ENCODE results near the gene IQGAP2. TPM values are rescaled to one million over a fixed set of nuclear protein-coding genes. Genes with fewer than 3 reads are reported as not detected.
"Not testable (repeated sequence)": the region's sequence is repeated elsewhere in the genome, so short reads cannot be mapped to it uniquely, and the experiment has no call there.

IQGAP2 gene
- total RNA-seq, 2 experiments from 2014 or later, result 118 to 124 TPM

DNA sequence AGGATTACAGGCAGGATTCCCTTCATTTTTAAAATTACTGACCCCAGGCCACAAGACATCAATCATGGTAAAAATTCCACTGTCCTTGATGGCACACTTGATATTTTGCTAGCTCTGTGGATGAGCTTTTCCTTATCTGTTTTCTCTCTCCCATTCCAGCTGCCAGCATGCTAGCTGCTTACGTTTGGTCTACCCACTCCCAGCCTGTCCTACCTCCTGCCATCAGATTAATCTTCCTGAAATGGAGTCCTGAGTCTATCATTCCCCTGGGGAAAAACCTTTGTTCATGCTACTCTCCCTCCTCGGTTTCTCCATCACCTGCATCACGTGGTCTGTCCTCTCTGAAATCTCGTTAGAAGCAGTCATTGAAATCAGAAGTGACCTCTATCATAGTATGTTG, 111.2 kb downstream of the IQGAP2 start:
- no peak overlapping the region for H3K4me3 Mint-ChIP-seq
- CTCF ChIA-PET, result no interaction called here
- H3K4me1 Mint-ChIP-seq, result peaks cover 4% of the 10 kb centered on the region
- POLR2A ChIA-PET, result interaction anchor here (1.6 kb wide), 1 partner anchor 28 kb away, joined by 4 read pairs; no protein-coding TSS in a partner anchor
- H3K27ac Mint-ChIP-seq, result no peak overlapping the region
- no peaks in the 10 kb centered on the region for H3K27me3 Mint-ChIP-seq
- DNase-seq, result no peak
- H3K9me3 Mint-ChIP-seq, result no peaks in the 10 kb centered on the region
- H3K36me3 Mint-ChIP-seq (ENCODE audit: low read depth), result peaks cover 31% of the 10 kb centered on the region

DNA sequence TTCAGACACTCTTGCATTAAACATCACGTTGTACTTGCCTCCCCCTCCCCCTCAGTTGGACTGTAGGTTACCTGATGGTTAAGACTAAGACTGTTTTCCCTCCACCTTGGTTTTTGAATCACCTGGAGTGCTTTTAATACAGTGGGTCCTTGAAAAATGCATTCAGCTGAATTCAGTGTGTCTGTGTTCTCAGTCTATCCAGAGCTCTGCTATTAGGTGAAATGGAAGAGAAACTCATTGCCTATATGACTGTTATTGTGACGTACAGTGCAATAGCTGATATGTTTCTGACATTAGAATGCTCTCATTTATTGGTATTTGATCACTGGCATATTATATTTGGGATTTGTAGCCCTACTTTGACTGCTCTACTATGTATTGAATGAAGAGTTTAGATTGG, 111.6 kb downstream of the IQGAP2 start:
- DNase-seq, result no peak
- Mint-ChIP-seq H3K4me3 (no peak overlapping the region), H3K27ac (no peak overlapping the region), H3K27me3 (no peaks in the 10 kb centered on the region), H3K4me1 (peaks cover 4% of the 10 kb centered on the region), H3K9me3 (no peaks in the 10 kb centered on the region), H3K36me3 (ENCODE audit: low read depth) (peaks cover 33% of the 10 kb centered on the region)
- ChIA-PET POLR2A (interaction anchor here (1.6 kb wide), 1 partner anchor 28 kb away, joined by 4 read pairs; no protein-coding TSS in a partner anchor), CTCF (no interaction called here)

DNA sequence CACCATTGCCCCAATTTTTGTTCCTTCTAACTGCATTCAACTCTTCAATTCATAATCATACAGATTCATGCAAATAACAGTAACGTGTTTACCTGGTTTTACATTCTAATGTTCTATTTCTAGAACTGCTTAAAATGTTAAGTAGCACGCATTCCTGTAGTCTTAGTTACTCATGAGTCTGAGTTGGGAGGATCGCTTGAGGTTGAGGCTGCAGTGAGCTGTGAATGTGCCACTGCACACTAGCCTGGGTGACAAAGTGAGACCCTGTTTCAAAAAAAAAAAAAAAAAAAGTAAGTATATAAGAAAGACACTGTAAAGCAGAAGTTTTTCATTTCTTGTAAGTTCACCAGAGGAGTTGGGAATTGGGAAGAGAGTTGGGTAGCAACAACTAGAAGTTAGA, 114.2 kb downstream of the IQGAP2 start:
- H3K27ac Mint-ChIP-seq, result no peak overlapping the region
- peaks cover 18% of the 10 kb centered on the region for H3K4me1 Mint-ChIP-seq
- no peaks in the 10 kb centered on the region for H3K9me3 Mint-ChIP-seq
- POLR2A ChIA-PET, result no interaction called here
- no peaks in the 10 kb centered on the region for H3K27me3 Mint-ChIP-seq
- H3K4me3 Mint-ChIP-seq, result no peak overlapping the region
- no peak for DNase-seq
- CTCF ChIA-PET, result interaction anchor here (0.7 kb wide), 1 partner anchor 118 kb away, joined by 3 read pairs; no protein-coding TSS in a partner anchor
- H3K36me3 Mint-ChIP-seq (ENCODE audit: low read depth), result peaks cover 37% of the 10 kb centered on the region

DNA sequence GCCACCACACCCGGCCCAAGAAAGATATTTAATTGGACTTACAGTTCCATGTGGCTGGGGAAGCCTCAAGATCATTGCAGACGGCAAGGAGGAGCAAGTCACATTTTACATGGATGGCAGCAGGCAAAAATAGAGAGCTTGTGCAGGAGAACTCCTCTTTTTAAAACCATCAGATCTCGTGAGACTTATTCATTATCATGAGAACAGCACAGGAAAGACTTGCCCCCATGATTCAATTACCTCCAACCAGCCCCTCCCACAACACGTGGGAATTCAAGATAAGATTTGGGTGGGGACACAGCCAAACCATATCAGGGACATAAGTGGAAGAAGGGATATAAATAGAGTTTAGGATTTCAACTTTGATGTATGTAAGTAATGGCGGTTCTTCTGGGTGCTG, 115.2 kb downstream of the IQGAP2 start:
- Mint-ChIP-seq H3K36me3 (ENCODE audit: low read depth) (peaks cover 43% of the 10 kb centered on the region), H3K4me1 (peaks cover 27% of the 10 kb centered on the region)
- CTCF ChIA-PET, result interaction anchor here (0.7 kb wide), 1 partner anchor 119 kb away, joined by 3 read pairs; no protein-coding TSS in a partner anchor
- DNase-seq, H3K27me3 Mint-ChIP-seq, H3K27ac Mint-ChIP-seq, H3K9me3 Mint-ChIP-seq, POLR2A ChIA-PET, H3K4me3 Mint-ChIP-seq: not testable (repeated sequence)

DNA sequence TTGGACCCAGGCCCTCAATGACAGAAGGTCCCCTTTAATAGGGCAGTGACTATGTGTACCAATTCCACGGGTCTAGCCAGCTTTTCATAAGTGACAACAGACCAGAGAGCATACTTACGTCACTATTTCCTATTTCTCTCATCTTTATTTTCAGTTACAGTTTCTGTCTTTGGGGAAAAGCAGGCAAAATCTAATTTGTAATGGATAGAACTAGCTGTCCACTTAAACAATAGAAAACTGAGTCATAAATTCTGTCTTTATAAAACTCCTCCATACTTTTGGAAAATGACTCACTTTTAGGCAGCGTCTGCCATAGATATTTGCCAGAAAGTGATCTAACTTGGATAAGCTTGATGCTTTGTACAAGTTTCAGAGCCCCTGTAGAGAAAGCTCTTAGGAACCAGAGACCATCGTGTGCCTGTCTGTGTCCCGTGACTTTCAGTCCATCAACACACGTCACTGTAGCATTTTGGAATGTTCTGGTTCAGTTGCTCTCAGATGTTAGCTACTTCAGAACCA, 118.2 kb downstream of the IQGAP2 start:
- Mint-ChIP-seq H3K9me3 (no peaks in the 10 kb centered on the region), H3K27ac (peak overlapping the region; percentile 24), H3K36me3 (ENCODE audit: low read depth) (peaks cover 36% of the 10 kb centered on the region), H3K4me3 (peak overlapping the region; percentile 1), H3K27me3 (no peaks in the 10 kb centered on the region), H3K4me1 (peaks cover 38% of the 10 kb centered on the region)
- no peak for DNase-seq
- CTCF ChIA-PET, result no interaction called here
- POLR2A ChIA-PET, result interaction anchor here (1.1 to 2.0 kb wide), 3 partner anchors 21 to 116 kb away, joined by 5 to 10 read pairs (median 7); no protein-coding TSS in a partner anchor

DNA sequence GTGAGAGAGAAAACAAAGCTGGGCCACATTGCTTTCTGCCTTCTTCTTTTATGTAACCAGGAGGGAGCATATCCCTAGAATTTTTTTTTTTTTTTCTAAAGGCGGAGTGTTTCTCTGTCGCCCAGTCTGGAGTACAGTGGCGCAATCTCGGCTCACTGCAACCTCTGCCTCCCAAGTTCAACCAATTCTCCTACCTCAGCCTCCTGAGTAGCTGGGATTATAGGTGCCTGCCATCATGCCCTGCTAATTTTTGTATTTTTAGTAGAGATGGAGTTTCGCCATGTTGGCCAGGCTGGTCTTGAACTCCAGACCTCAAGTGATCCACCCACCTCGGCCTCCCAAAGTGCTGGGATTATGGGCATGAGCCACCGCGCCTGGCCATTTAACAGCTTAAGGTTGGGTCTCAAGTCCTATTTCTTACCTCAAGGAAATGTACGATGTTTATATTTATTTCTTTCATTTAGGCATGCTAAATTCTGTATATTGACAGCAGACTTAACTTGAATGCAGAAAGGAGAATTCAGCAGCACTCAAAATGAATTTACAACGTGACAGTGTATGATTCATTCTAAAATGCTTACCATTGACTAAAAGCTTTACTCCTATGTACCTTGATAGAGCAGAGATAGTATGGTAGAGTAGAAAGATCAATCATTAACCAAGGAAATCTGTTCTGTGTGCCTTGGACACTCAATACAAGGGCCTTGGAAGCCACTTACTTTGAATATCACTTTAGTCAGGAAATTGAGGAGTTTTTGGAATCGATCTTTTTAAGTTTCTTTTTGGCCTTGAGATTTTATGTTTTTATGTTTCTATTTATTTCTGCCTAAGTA, 119.2 kb downstream of the IQGAP2 start:
- Mint-ChIP-seq H3K4me3 (no peak overlapping the region), H3K27ac (no peak overlapping the region), H3K4me1 (peaks cover 48% of the 10 kb centered on the region), H3K9me3 (no peaks in the 10 kb centered on the region), H3K36me3 (ENCODE audit: low read depth) (peaks cover 30% of the 10 kb centered on the region), H3K27me3 (no peaks in the 10 kb centered on the region)
- no peak for DNase-seq
- CTCF ChIA-PET, result interaction anchor here (0.9 kb wide), 1 partner anchor 21 kb away, joined by 3 read pairs; no protein-coding TSS in a partner anchor
- POLR2A ChIA-PET, result interaction anchor here (2.0 kb wide), 2 partner anchors 20 to 25 kb away, joined by 7 to 10 read pairs; no protein-coding TSS in a partner anchor

DNA sequence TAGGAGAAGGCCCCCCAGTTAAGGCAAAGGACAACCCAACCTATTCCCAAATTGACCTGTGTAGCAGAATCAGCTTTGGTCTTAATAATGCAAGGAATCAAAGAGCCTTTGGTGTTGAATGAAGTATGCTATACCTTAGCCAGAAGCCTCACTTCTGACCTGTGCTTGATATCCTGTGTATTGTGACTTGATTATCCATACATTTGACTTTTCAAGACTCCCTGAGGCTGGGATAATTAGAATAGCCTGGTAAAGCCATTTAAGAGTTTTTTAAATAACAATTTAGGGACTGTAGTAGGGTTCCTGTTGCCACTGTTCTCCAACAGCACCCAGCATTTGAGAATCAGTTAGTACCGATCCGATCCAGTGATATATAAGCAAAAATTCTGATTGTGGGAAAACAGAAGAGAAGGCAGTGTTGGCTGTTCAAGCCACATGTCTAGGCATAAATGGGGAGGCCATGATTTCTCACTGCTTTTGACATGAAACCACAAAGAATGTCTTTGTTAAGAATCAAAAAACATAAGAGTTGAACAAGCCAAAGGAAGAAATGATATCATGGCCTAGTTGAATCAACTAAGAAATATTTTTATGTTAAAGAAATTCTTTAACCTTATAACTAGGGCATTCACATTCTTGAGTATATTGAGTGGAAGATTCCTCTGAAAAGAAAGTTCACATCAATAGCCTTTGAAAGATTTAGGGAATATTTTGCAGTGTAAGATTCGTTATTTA, 121.2 kb downstream of the IQGAP2 start:
- Mint-ChIP-seq H3K9me3 (no peaks in the 10 kb centered on the region), H3K27me3 (no peaks in the 10 kb centered on the region), H3K36me3 (ENCODE audit: low read depth) (peaks cover 20% of the 10 kb centered on the region), H3K27ac (no peak overlapping the region), H3K4me3 (no peak overlapping the region), H3K4me1 (peaks cover 65% of the 10 kb centered on the region)
- DNase-seq, result no peak
- ChIA-PET CTCF (interaction anchor here (0.5 kb wide), 1 partner anchor 249 kb away, joined by 3 read pairs; no protein-coding TSS in a partner anchor), POLR2A (interaction anchor here (1.6 kb wide), 1 partner anchor 121 kb away, joined by 5 read pairs; the partner anchor contains the start of gene IQGAP2)

DNA sequence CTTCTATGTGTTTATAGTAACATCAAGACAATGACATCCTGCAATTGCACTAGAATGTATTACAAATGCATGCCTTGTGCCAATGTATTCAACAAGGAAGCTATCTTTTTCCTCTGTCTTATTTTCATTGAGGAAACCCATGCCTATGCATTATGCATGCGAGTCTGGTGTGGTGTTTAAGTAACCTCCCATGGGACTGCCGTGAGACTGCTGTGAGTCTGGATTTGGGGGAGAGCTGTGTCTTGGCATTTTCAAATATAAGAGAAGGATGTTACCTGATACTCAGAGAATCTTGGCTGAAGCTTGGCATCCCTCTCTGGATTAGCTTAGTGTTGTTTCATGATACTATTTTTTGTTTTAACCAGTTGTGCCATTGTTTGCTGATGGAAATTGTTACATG, 121.8 kb downstream of the IQGAP2 start:
- Mint-ChIP-seq H3K4me1 (peaks cover 69% of the 10 kb centered on the region), H3K4me3 (no peak overlapping the region), H3K36me3 (ENCODE audit: low read depth) (peaks cover 17% of the 10 kb centered on the region), H3K27me3 (no peaks in the 10 kb centered on the region), H3K27ac (no peak overlapping the region), H3K9me3 (no peaks in the 10 kb centered on the region)
- DNase-seq, result no peak
- CTCF ChIA-PET, result interaction anchor here (0.8 to 1.2 kb wide), 2 partner anchors 15 to 1339 kb away, joined by 3 read pairs; no protein-coding TSS in a partner anchor
- POLR2A ChIA-PET, result interaction anchor here (1.6 kb wide), 1 partner anchor 121 kb away, joined by 5 read pairs; the partner anchor contains the start of gene IQGAP2

DNA sequence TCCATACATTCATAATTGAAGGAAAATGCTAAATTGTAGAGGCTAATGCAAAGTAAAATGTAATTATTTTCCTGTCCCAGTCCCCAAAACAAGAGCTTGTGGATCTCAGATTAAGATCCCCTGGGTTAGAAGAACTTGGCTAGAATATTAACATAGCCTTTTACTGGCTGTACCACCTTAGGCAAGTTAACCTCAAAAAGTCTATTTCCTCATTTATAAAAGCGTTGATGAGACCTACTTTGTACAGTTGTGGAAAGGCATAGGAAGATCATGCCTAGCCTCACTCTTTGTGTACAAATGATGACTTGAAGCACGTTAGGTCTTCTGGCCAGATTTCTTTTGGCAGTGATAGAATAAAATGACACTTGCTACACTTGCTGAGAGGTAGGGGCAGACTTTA, 122.9 kb downstream of the IQGAP2 start:
- H3K9me3 Mint-ChIP-seq, result no peaks in the 10 kb centered on the region
- no peaks in the 10 kb centered on the region for H3K27me3 Mint-ChIP-seq
- POLR2A ChIA-PET, result interaction anchor here (0.9 to 1.6 kb wide), 5 partner anchors 17 to 124 kb away, joined by 3 to 5 read pairs (median 4); partner anchors contain the start of gene IQGAP2
- H3K4me1 Mint-ChIP-seq, result peaks cover 75% of the 10 kb centered on the region
- no peak for DNase-seq
- CTCF ChIA-PET, result interaction anchor here (0.8 to 1.6 kb wide), 3 partner anchors 14 to 1341 kb away, joined by 3 to 5 read pairs (median 3); no protein-coding TSS in a partner anchor
- H3K4me3 Mint-ChIP-seq, result no peak overlapping the region
- H3K27ac Mint-ChIP-seq, result no peak overlapping the region
- peaks cover 16% of the 10 kb centered on the region for H3K36me3 Mint-ChIP-seq (ENCODE audit: low read depth)

DNA sequence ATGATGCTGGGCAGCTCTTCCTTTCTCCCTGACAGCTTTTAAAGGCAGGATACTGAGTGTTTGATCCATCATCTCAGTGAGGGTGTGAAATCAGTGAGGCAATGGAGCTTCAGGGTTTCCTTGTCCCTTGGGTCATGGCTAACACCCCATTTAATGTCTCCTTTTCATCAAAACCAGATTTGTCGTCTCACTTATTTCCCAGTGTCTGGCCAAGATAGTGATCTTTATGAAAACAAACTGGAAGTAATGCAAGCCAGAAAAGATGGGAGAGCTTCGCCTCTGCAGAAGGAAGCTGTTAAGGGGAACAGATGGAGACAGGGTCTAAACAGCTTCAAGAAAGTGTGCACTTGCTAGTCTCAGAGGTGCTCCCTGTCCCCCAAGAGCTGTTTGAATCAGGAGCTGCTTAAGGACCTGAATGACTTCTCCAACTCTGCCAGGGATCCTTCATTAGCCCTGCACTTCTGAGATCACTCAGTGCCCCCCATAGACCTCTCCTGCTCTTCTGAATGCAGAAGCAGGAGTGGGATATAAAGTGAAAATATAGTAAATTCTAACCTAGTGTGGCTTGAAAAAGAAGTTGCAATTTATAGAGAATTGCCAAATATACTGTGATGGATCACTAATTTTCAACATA, 124.0 kb downstream of the IQGAP2 start:
- Mint-ChIP-seq H3K9me3 (no peaks in the 10 kb centered on the region), H3K36me3 (ENCODE audit: low read depth) (peaks cover 18% of the 10 kb centered on the region), H3K4me1 (peaks cover 68% of the 10 kb centered on the region), H3K4me3 (no peak overlapping the region), H3K27me3 (no peaks in the 10 kb centered on the region), H3K27ac (no peak overlapping the region)
- CTCF ChIA-PET, result interaction anchor here (1.6 kb wide), 1 partner anchor 16 kb away, joined by 5 read pairs; no protein-coding TSS in a partner anchor
- no peak for DNase-seq
- POLR2A ChIA-PET, result interaction anchor here (1.2 to 2.4 kb wide), 4 partner anchors 15 to 55 kb away, joined by 3 to 9 read pairs (median 4); no protein-coding TSS in a partner anchor

DNA sequence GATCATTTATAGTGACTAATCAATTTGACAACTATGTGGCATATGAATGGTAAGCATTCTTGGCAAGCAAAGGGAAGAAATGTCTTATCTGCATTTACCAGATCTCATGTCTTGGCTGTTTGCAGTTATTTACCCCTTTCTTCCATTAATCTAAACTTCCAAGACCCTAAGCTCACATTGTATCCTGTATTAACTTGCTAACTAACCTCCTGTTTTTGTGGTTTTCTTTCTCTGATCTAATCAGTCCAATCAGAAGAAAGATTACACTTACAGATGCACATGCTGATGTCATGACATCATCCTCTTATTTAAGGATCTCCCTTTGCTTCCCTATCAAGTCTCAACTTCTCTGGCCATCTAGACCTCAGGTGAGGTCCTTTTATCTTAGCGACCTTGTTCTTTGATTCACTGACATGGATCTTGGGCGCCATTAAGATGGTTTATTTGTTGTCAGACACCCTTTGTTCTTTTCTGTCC, 124.6 kb downstream of the IQGAP2 start:
- H3K27ac Mint-ChIP-seq, result no peak overlapping the region

More for the DNA sequence above, 124.6 kb downstream of the IQGAP2 start:
- peaks cover 62% of the 10 kb centered on the region for H3K4me1 Mint-ChIP-seq
- DNase-seq, result no peak
- peaks cover 18% of the 10 kb centered on the region for H3K36me3 Mint-ChIP-seq (ENCODE audit: low read depth)
- no peak overlapping the region for H3K4me3 Mint-ChIP-seq
- H3K27me3 Mint-ChIP-seq, result no peaks in the 10 kb centered on the region
- ChIA-PET POLR2A (interaction anchor here (2.4 kb wide), 1 partner anchor 15 kb away, joined by 9 read pairs; no protein-coding TSS in a partner anchor), CTCF (interaction anchor here (1.6 kb wide), 1 partner anchor 15 kb away, joined by 5 read pairs; no protein-coding TSS in a partner anchor)
- no peaks in the 10 kb centered on the region for H3K9me3 Mint-ChIP-seq
